GM13977 (cell line): Measurements from ENCODE around the gene MYH16.
"Not testable (repeated sequence)": the region's sequence is repeated elsewhere in the genome, so short reads cannot be mapped to it uniquely, and the experiment has no call there.

Experiments used
- DNase-seq: peaks from one replicate; pipeline ENCODE4 v3.0.0; 2012; ENCODE audit warnings: low spot score
- CTCF ChIP-seq: IDR thresholded peaks from 2 replicates; pipeline ENCODE4 v1.5.1; 2012; ENCODE audit warnings: mild to moderate bottlenecking, control low read depth; ENCODE audit not compliant: insufficient read depth; ENCODE audit errors: extremely low read depth, missing control alignments
- in situ Hi-C: fragments of 300-500 bp; cut with MboI; formaldehyde crosslinking; loops from one replicate; pipeline ENCODE4 v1.12.0; 2022; ENCODE audit warnings: low sequenced_read_pairs, low pct_unique_long_range_greater_than_20kb, mixed read lengths, inconsistent platforms; ENCODE audit not compliant: unreplicated experiment

Gene MYH16

GRCh38 chr7:99267841-99268576 lies 4.6 kb upstream of the MYH16 start:
- in situ Hi-C loops, result no loop called here
- no peak for TF ChIP-seq CTCF
- DNase-seq, result no peak

- in situ Hi-C loops, result no loop called here
- TF ChIP-seq CTCF, result no peak
- DNase-seq, result no peak
Observed at GRCh38 chr7:99268577-99268908, 4.1 kb upstream of the MYH16 start.

GRCh38 chr7:99270702-99271101 lies 1.9 kb upstream of the MYH16 start:
- no peak for DNase-seq
- TF ChIP-seq CTCF, result no peak
- in situ Hi-C loops, result no loop called here

- in situ Hi-C loops, DNase-seq: not testable (repeated sequence)
Observed at GRCh38 chr7:99273561-99273960, 922 bp downstream of the MYH16 start.

GRCh38 chr7:99274908-99275307 lies 2.3 kb downstream of the MYH16 start:
- DNase-seq, in situ Hi-C loops: not testable (repeated sequence)

- TF ChIP-seq CTCF, result no peak
- in situ Hi-C loops, result no loop called here
- DNase-seq, result no peak
Observed at GRCh38 chr7:99275496-99275895, 2.9 kb downstream of the MYH16 start.

GRCh38 chr7:99278180-99278579 lies 5.5 kb downstream of the MYH16 start:
- TF ChIP-seq CTCF, result no peak
- in situ Hi-C loops, result no loop called here
- no peak for DNase-seq

GRCh38 chr7:99284165-99284564 lies 11.5 kb downstream of the MYH16 start:
- DNase-seq, in situ Hi-C loops: not testable (repeated sequence)
